Endodermal cell (in vitro differentiated cells): ENCODE measurements around the gene CEP68. TPM values are rescaled to one million over a fixed set of nuclear protein-coding genes. Genes with fewer than 3 reads are reported as not detected.

Source experiments
- DNase-seq: peaks from one replicate; pipeline ENCODE4 v3.0.0-alpha.2; 2017
- H3K27ac ChIP-seq: 2 replicates; pipeline ENCODE4 v1.5.1; 2013; ENCODE audit warnings: mild to moderate bottlenecking, low read depth, low read length, moderate library complexity
- H3K27me3 ChIP-seq: 2 replicates; pipeline ENCODE4 v1.6.1; 2013; ENCODE audit warnings: mild to moderate bottlenecking, low read length, moderate library complexity; ENCODE audit not compliant: insufficient read depth, control insufficient read depth, poor library complexity, severe bottlenecking
- H3K36me3 ChIP-seq: 2 replicates; pipeline ENCODE4 v1.7.0; 2013; ENCODE audit warnings: mild to moderate bottlenecking, low read length, moderate library complexity; ENCODE audit not compliant: control insufficient read depth, insufficient read depth
- H3K4me1 ChIP-seq: one replicate; pipeline ENCODE4 v1.7.0; 2013; ENCODE audit warnings: low read length; ENCODE audit not compliant: control insufficient read depth, insufficient read depth
- H3K4me3 ChIP-seq: 2 replicates; pipeline ENCODE4 v1.5.1; 2013; ENCODE audit warnings: mild to moderate bottlenecking, low read length, moderate library complexity
- H3K9ac ChIP-seq: 2 replicates; pipeline ENCODE4 v1.6.1; 2013; ENCODE audit warnings: mild to moderate bottlenecking, low read length, moderate library complexity; ENCODE audit not compliant: poor library complexity, severe bottlenecking; ENCODE audit errors: extremely low read depth
- H3K9me3 ChIP-seq: 2 replicates; pipeline ENCODE4 v1.6.1; 2013; ENCODE audit warnings: mild to moderate bottlenecking, low read length, moderate library complexity; ENCODE audit not compliant: control insufficient read depth
- H3K27ac Mint-ChIP-seq: 2 replicates; pipeline ENCODE4 v1.8.0; 2020; ENCODE audit warnings: mixed read lengths
- H3K27me3 Mint-ChIP-seq: 2 replicates; pipeline ENCODE4 v1.8.0; 2021; ENCODE audit warnings: mild to moderate bottlenecking, mixed read lengths; ENCODE audit not compliant: insufficient read depth
- H3K36me3 Mint-ChIP-seq: 2 replicates; pipeline ENCODE4 v1.8.0; 2020; ENCODE audit warnings: low read depth, mixed read lengths
- H3K4me1 Mint-ChIP-seq: 2 replicates; pipeline ENCODE4 v1.8.0; 2020; ENCODE audit warnings: mixed read lengths
- H3K4me3 Mint-ChIP-seq: 2 replicates; pipeline ENCODE4 v1.8.0; 2020; ENCODE audit warnings: mild to moderate bottlenecking, moderate library complexity, mixed read lengths
- H3K9me3 Mint-ChIP-seq: 2 replicates; pipeline ENCODE4 v1.8.0; 2020; ENCODE audit warnings: mild to moderate bottlenecking, mixed read lengths
- WGBS, 2 experiments: methylation state at CpG; one replicate each; pipeline versions ENCODE4 v1.1.5 to v1.1.7; 2013; ENCODE audit warnings: missing lambda C conversion rate in 2 of 2, mixed read lengths in 1 of 2; ENCODE audit not compliant: insufficient coverage in 1 of 2, insufficient read length in 1 of 2; 5-methylcytosine and 5-hydroxymethylcytosine counted together
- total RNA-seq, 2 donors: library from RNA; stranded (reverse); fragmentation: NEBNext Ultra II Directional in 1 of 2; extraction: Animal tissue kit (Norgen Biotek cat#: 25700) in 1 of 2; gene quantifications; 2 replicates in 1 of 2; 3 replicates in 1 of 2; pipeline ENCODE4 v1.2.1, GENCODE V29; 2021
- TF ChIP-seq, protein P1 (sequence below): fragments of 200-600 bp; sonication (generic); conservative IDR thresholded peaks from 2 replicates; pipeline ENCODE4 v1.5.0; 2021; ENCODE audit warnings: antibody characterized with exemption, mild to moderate bottlenecking

CEP68 gene
- total RNA-seq, 2 donors from 2014 or later: 13.7 to 17.7 TPM

DNA sequence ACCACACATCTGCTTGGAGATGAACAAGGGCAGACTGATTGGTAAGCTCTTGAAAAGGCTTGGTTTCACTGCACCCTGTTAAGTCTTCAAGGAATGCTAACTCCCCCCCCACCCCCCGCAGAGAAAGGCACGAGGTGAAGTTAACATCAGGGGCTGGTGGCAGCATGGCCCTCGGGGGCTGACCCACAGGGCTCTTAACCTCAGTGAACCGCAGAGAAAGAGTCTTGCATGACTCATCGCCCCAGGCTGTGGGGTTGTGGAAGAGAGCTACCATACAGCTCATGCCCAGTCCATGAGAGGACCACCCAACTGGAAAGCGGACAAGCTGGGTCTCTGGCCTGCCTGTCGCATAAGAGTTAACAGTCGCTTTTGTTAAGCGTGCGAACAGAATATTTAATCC, 10.6 kb upstream of the CEP68 start:
- peak; percentile 94 for DNase-seq
- Mint-ChIP-seq H3K27me3 (no peaks in the 10 kb centered on the region), H3K4me1 (peaks cover 23% of the 10 kb centered on the region), H3K36me3 (peaks cover 45% of the 10 kb centered on the region), H3K4me3 (no peak overlapping the region), H3K27ac (peak overlapping the region; percentile 64), H3K9me3 (peaks cover 31% of the 10 kb centered on the region)
- TF ChIP-seq, protein P1, sequence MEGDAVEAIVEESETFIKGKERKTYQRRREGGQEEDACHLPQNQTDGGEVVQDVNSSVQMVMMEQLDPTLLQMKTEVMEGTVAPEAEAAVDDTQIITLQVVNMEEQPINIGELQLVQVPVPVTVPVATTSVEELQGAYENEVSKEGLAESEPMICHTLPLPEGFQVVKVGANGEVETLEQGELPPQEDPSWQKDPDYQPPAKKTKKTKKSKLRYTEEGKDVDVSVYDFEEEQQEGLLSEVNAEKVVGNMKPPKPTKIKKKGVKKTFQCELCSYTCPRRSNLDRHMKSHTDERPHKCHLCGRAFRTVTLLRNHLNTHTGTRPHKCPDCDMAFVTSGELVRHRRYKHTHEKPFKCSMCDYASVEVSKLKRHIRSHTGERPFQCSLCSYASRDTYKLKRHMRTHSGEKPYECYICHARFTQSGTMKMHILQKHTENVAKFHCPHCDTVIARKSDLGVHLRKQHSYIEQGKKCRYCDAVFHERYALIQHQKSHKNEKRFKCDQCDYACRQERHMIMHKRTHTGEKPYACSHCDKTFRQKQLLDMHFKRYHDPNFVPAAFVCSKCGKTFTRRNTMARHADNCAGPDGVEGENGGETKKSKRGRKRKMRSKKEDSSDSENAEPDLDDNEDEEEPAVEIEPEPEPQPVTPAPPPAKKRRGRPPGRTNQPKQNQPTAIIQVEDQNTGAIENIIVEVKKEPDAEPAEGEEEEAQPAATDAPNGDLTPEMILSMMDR: no peak
- Histone ChIP-seq H3K27ac (no peak overlapping the region), H3K27me3 (no peaks in the 10 kb centered on the region), H3K4me1 (no peaks in the 10 kb centered on the region), H3K4me3 (peak overlapping the region; percentile 5), H3K36me3 (peaks cover 11% of the 10 kb centered on the region), H3K9me3 (peaks cover 42% of the 10 kb centered on the region), H3K9ac (no peak overlapping the region)
- WGBS, 2 experiments: 49 to 92% methylated on average over 4 to 10 of the region's 10 CpGs

DNA sequence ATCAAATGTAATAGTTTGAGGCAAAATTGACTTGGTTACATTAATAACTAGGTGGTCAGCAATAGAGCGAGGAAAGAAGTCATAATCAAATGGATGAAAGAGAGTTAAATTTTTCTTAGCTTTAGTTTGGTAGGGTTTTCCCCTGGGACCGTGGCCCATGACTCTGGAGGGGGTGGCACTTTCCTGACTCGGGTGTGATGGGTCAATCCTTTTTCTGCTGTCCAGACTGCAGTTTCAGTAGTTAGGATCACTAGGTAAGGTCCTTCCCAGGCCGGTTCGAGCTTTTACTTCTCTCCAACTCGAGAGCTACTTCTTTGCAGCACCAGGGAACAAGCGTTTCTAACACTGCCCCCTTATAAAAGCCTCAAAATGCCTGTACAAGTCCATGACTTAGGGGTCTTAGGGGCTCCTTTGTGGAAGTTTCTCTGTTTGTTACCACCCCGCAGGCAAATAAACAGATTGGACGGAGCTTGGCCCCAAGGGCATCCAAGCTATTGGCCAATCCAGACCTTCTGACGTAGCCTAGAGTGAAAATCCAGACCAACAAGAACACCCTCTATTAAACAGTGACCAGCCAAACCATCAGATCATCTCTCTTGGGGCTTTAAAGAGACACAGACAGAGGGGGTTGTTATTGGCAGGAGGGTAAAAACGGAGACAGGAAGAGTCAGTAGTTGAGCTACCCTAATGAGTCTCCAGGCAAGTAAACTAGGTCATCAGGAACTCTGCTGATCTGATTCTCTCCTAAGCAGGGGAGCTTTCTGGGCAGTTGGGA, 9.4 kb upstream of the CEP68 start:
- H3K27ac ChIP-seq: no peak overlapping the region
- Mint-ChIP-seq H3K9me3 (peaks cover 31% of the 10 kb centered on the region), H3K27ac (no peak overlapping the region), H3K27me3 (no peaks in the 10 kb centered on the region), H3K4me1 (peaks cover 23% of the 10 kb centered on the region), H3K36me3 (peaks cover 54% of the 10 kb centered on the region), H3K4me3 (no peak overlapping the region)
- H3K36me3 ChIP-seq: peaks cover 11% of the 10 kb centered on the region
- H3K4me3 ChIP-seq: no peak overlapping the region
- H3K27me3 ChIP-seq: no peaks in the 10 kb centered on the region
- no peak overlapping the region for H3K9ac ChIP-seq
- peaks cover 42% of the 10 kb centered on the region for H3K9me3 ChIP-seq
- no peak for DNase-seq
- no peaks in the 10 kb centered on the region for H3K4me1 ChIP-seq
- TF ChIP-seq, protein P1: no peak
- WGBS, 2 experiments: 93 to 94% methylated on average over 8 to 11 of the region's 11 CpGs

DNA sequence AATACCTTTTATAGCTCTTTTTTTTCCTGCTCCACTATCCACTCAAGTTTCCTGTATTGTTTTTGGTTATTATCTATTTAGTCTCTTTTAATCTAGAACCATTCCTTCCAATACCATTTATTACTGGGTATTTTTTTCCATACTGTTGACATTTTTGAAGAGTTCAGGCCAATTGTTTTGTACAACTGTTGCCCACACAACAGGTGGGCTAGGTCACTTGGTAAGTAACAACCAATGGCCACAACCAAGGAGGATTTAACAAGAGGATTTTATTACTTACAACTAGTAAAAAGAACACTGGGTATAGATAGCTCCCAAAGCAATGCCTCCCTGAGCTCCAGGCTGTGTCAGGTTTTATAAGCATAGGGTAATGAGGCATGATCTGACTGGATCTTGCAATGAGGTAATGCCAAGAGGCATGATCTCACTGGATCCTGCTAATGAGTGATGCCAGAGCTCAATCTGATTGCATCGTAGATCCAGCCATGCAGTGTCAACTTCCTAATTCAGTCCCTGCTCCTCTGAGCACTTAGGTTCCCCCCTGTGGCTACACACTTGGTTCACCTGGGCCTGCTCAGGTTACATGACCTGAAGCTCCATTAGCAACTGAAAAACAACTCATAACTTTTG, 7.1 kb upstream of the CEP68 start:
- WGBS, 2 experiments: 97 to 100% methylated on average over 1 of the region's 1 CpG
- Histone ChIP-seq H3K27me3 (no peaks in the 10 kb centered on the region), H3K36me3 (peaks cover 4% of the 10 kb centered on the region), H3K9ac (no peak overlapping the region), H3K4me1 (no peaks in the 10 kb centered on the region), H3K4me3 (peak overlapping the region; percentile 10), H3K9me3 (peaks cover 32% of the 10 kb centered on the region), H3K27ac (no peak overlapping the region)
- Mint-ChIP-seq H3K4me1 (peaks cover 23% of the 10 kb centered on the region), H3K27ac (no peak overlapping the region), H3K36me3 (peaks cover 47% of the 10 kb centered on the region), H3K27me3 (no peaks in the 10 kb centered on the region), H3K9me3 (peaks cover 27% of the 10 kb centered on the region), H3K4me3 (no peak overlapping the region)
- TF ChIP-seq, protein P1: no peak
- DNase-seq: peak; percentile 60
